ENCODE results near the gene RAB25. TPM values are rescaled to one million over a fixed set of nuclear protein-coding genes. Genes with fewer than 3 reads are reported as not detected.

RAB25 gene
- total and polyA plus RNA-seq, 8 donors, result 36.7 to 267 (median 192) TPM

DNA sequence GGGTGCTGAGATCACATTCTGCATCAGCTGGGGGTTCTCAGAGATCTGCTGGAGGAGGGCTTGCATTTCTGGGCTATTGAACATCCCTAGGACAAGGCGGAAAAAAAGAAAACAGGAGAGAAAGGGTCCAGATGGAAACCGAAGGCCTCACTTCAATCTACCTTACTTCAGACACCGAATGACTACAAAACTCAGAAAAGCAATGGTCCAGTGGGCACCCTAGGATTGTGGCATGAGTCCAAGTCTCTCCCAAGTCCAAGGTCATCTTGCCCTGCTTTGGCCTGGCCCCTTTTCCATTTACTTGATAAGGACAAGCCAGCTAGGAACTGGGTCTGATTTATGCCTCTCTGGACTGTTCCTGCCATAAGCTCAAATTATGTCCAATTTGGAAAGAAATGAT is 18.1 kb upstream of the RAB25 start:
- TF ChIP-seq, protein P1, sequence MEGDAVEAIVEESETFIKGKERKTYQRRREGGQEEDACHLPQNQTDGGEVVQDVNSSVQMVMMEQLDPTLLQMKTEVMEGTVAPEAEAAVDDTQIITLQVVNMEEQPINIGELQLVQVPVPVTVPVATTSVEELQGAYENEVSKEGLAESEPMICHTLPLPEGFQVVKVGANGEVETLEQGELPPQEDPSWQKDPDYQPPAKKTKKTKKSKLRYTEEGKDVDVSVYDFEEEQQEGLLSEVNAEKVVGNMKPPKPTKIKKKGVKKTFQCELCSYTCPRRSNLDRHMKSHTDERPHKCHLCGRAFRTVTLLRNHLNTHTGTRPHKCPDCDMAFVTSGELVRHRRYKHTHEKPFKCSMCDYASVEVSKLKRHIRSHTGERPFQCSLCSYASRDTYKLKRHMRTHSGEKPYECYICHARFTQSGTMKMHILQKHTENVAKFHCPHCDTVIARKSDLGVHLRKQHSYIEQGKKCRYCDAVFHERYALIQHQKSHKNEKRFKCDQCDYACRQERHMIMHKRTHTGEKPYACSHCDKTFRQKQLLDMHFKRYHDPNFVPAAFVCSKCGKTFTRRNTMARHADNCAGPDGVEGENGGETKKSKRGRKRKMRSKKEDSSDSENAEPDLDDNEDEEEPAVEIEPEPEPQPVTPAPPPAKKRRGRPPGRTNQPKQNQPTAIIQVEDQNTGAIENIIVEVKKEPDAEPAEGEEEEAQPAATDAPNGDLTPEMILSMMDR (IDR thresholded peaks at IDR 0.05), result no peak
- TF ChIP-seq POLR2A (IDR thresholded peaks at IDR 0.05) (no peak), POLR2AphosphoS5 (IDR thresholded peaks at IDR 0.05) (no peak)
- Histone ChIP-seq H3K36me3 (peaks cover 14 to 95% (median 83%) of the 10 kb centered on the region in 4 donors), H3K27ac (no peak overlapping the region), H3K9me3 (no peaks in the 10 kb centered on the region), H3K27me3 (no peaks in the 10 kb centered on the region), H3K4me3 (no peak overlapping the region), H3K4me1 (no peaks in the 10 kb centered on the region)
- intact Hi-C loops (cut with DNase I; ENCODE audit: low total_unique reads), result no loop called here
- WGBS, 5 donors, result 89 to 97% (median 93%) methylated on average over 3 of the region's 3 CpGs
- no peak for DNase-seq

DNA sequence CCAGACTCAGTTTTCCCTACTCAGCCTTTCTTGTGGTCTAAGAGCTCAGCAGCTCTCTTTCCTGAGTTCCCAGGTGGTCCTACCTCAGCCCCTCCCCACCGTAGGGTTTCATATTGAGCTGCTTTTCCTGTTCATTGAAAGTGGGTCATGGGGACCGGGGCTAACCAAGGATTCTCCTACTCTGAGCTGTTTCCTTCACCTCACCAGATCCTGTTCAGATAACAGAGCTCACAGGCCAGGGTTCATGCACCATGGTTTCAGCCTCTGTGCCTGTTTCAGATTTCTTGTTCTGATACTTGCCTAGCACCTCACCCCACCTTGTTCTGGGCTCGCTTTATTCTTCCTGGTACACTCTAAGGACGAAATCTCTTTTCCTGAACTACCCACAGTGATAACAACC is 15.9 kb upstream of the RAB25 start:
- intact Hi-C loops (cut with DNase I; ENCODE audit: low total_unique reads), result no loop called here
- H3K27me3 ChIP-seq, result no peaks in the 10 kb centered on the region
- WGBS, 5 donors, result 75 to 84% (median 81%) methylated on average over 4 of the region's 4 CpGs
- no peak overlapping the region for H3K4me3 ChIP-seq
- DNase-seq, result no peak
- TF ChIP-seq EP300 (IDR thresholded peaks at IDR 0.05) (no peak), POLR2A (IDR thresholded peaks at IDR 0.05) (no peak)
- H3K27ac ChIP-seq, result no peak overlapping the region
- peaks cover 15 to 95% (median 84%) of the 10 kb centered on the region in 4 donors for H3K36me3 ChIP-seq
- H3K9me3 ChIP-seq, result no peaks in the 10 kb centered on the region
- H3K4me1 ChIP-seq, result no peaks in the 10 kb centered on the region

DNA sequence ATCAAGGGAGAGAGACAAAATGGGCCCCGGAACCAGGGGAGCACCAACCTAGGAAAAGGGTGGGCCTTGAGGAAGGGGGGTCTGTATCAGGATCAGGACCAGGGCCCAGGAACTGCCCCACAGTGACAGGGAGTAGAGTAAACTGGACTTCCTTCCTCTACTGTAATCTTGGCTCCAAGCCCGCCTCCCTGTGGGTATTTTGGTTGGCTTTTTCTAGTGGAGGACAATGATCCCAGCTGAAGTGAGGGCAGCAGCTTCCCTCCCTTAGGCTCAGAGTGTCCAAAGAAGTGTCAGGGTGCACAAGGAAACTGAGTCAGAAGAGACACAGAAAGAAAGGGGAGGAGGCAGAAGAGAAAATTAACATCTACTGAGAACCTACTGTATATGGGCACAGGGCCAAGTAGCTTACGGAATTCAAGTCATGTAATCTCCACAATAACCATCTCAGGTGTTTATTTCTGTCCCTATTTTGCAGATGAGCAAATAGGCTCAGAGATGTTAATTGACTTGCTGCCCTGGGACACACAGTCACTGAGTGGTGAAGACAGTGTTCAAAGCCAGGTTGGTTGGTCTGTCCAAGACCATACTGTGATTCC is 12.2 kb upstream of the RAB25 start:
- Histone ChIP-seq H3K4me1 (peaks cover 0 to 19% (median 12%) of the 10 kb centered on the region in 4 donors), H3K4me3 (no peak overlapping the region), H3K27ac (no peak overlapping the region), H3K36me3 (peaks cover 11 to 73% (median 60%) of the 10 kb centered on the region in 4 donors), H3K27me3 (no peaks in the 10 kb centered on the region), H3K9me3 (no peaks in the 10 kb centered on the region)
- intact Hi-C loops (cut with DNase I; ENCODE audit: low total_unique reads), result no loop called here
- DNase-seq, result no peak
- WGBS, 5 donors, result 75 to 83% (median 78%) methylated on average over 3 of the region's 3 CpGs
- TF ChIP-seq POLR2A (IDR thresholded peaks at IDR 0.05) (no peak), EP300 (IDR thresholded peaks at IDR 0.05) (no peak), POLR2AphosphoS5 (IDR thresholded peaks at IDR 0.05) (no peak)
- TF ChIP-seq, protein P1 (IDR thresholded peaks at IDR 0.05), result no peak

DNA sequence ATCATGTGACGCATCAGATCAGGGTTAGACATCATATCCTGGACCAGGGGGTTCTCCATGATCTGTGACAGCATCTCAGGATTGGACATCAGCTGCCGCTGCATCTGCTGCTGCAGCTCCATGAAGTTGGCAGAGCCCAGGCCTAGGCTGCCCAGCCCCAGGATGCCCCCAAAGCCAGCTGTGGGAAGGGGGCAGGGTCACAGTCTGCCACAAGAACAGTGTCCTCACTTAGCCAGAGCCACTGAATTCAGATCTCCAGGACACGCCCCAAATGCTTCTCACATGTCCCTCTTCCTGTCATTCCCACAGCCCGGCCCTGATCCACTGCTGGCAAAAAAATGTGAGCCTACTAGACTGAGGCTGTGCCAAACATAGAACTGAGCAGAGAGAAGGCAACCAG is 10.6 kb upstream of the RAB25 start:
- TF ChIP-seq EP300 (IDR thresholded peaks at IDR 0.05) (no peak), POLR2A (IDR thresholded peaks at IDR 0.05) (no peak), POLR2AphosphoS5 (IDR thresholded peaks at IDR 0.05) (no peak)
- TF ChIP-seq, protein P1 (IDR thresholded peaks at IDR 0.05), result no peak
- peaks cover 11 to 57% (median 47%) of the 10 kb centered on the region in 4 donors for H3K36me3 ChIP-seq
- no peak overlapping the region for H3K27ac ChIP-seq
- peaks cover 4 to 22% (median 15%) of the 10 kb centered on the region in 4 donors for H3K4me1 ChIP-seq
- 79 to 100% (median 87%) methylated on average over 2 to 4 of the region's 4 CpGs for WGBS, 5 donors
- no peaks in the 10 kb centered on the region for H3K9me3 ChIP-seq
- no peaks in the 10 kb centered on the region for H3K27me3 ChIP-seq
- no peak for DNase-seq
- intact Hi-C loops (cut with DNase I; ENCODE audit: low total_unique reads), result no loop called here
- no peak overlapping the region for H3K4me3 ChIP-seq

DNA sequence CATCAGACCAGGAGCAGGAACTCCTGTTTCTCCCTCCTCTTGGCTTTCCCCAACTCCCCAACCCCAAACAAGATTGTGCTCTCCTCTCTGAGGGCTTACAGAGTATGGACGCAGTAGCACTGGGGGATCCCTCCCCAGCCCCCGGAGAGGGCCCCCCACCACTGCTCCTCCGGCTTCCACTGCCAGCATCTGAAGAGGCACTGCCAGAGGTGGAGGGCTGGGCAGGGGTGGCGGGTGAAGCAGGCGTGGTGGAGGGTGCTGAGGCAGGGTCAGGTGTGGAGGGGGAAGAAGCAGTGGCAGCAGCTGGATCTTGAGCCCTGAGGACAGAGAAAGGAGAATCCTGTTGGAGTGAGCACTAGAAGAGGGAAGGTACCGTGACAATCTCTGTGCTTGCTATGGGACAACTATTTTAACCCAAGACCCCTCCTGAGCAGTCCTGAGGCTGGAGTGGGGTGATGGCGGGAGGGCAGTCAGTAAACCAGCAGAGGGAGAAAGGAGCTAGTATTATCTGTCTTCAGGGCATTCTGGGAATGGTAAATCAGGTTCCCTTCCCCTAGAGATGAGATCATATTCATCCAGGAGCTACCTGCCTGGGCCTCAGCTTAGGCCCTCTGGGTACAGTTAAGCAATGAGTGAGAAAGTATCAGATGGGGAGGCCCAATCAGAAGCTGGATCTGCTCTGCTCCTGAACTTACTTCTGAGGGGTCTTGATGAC is 9.8 kb upstream of the RAB25 start:
- Histone ChIP-seq H3K9me3 (no peaks in the 10 kb centered on the region), H3K27ac (no peak overlapping the region), H3K4me1 (peaks cover 12 to 30% (median 23%) of the 10 kb centered on the region in 4 donors), H3K36me3 (peaks cover 11 to 52% (median 47%) of the 10 kb centered on the region in 4 donors), H3K4me3 (no peak overlapping the region), H3K27me3 (no peaks in the 10 kb centered on the region)
- intact Hi-C loops (cut with DNase I; ENCODE audit: low total_unique reads), result no loop called here
- DNase-seq, result no peak
- WGBS, 5 donors, result 83 to 98% (median 94%) methylated on average over 5 to 7 of the region's 7 CpGs
- TF ChIP-seq POLR2A (IDR thresholded peaks at IDR 0.05) (no peak), EP300 (IDR thresholded peaks at IDR 0.05) (no peak), POLR2AphosphoS5 (IDR thresholded peaks at IDR 0.05) (no peak)
- TF ChIP-seq, protein P1 (IDR thresholded peaks at IDR 0.05), result no peak
